Activated T-helper 1 cell treated with Interleukin-2 at 50 U/mL for 16 hours (primary cell): ENCODE data around the gene SRSF12.
"Not testable (repeated sequence)": the region's sequence is repeated elsewhere in the genome, so short reads cannot be mapped to it uniquely, and the experiment has no call there.

ENCODE experiments used
- DNase-seq: peaks from one replicate; pipeline ENCODE4 v3.0.0-alpha.2; 2020; ENCODE audit warnings: low read depth

Gene SRSF12

DNA sequence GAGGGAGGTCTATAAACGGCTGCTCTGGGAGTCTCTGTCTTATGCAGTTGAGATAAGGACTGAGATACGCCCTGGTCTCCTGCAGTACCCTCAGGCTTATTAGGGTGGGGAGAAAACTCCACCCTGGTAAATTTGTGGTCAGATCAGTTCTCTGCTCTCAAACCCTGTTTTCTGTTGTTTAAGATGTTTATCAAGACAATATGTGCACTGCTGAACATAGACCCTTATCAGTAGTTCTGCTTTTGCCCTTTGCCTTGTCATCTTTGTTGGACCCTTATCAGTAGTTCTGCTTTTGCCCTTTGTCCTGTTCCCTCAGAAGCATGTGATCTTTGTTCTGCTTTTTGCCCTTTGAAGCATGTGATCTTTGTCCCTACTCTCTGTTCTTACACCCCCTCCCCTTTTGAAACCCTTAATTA, 10.4 kb upstream of the SRSF12 start:
- not testable (repeated sequence) for DNase-seq

DNA sequence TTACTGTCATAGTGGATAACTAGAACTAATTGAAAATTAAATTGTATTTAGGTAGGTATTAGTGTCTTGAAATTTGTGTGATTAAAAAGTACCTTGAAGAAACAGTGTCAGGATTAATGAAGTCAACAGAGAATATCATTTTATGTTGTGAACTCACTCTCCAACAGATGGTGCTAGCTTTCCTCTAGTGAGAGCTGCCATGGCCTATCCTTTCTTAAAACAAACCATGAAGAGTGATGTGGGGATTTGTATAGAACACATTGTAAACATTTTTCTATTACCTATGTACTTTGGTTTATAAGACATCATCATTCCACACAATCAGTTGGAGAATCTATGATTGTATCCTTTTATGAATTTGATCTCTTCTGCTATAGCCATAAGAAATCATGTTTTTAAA, 4.8 kb upstream of the SRSF12 start:
- no peak for DNase-seq

DNA sequence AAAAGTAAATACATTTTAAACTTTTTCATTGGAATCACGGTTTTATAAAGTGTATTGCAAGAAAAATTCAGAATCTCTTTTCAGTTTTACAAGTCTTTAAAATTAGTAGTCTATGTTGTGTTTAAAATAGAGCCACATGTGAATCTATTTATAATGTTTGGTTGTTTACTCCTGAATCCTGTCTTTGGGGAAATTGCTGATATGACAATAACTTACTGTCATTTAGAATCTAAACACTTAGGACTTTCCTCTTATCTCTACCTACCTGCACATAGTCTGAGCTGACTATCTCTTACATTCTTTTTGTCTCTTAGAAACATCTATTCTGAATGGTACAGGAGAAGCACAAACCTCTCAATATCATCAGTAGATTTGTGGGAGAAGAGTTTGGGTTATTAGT, 4.1 kb upstream of the SRSF12 start:
- no peak for DNase-seq

DNA sequence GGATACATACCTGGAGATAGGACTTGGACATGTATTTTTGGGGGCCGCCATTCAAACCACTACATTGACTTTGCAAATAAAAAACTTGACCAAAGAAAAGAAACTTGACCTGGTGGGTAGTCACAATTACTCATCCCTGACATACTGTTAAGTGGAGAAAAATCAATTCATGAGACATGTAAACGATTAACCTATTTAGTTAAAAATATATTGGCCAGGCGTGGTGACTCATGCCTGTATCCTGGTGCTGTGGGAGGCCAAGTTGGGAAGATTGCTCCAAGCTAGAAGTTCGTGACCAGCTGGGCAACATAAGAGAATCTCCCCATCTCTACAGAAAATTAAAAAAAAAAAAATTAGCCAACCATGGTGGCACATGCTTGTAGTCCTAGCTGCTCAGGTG, 2.5 kb upstream of the SRSF12 start:
- no peak for DNase-seq

DNA sequence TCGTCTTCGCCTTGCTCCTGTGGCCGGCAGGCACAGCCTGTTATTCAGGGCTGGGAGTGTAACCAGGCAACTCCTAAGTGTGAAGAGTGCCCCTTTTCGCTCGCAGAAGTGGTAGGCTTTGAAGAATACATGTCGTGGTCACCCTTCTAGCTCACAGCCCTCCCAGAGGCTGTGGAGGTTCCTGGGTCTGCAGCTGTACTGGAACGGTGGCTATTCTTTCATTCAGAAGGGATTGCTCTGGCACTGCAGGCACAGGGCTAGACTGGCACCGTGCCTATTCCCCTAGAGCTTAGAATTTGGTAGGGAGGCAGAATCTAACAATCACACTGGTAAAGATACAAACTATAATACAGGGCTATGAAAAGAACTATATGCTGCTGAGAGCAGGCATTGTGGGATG, 1.1 kb upstream of the SRSF12 start:
- DNase-seq: no peak

DNA sequence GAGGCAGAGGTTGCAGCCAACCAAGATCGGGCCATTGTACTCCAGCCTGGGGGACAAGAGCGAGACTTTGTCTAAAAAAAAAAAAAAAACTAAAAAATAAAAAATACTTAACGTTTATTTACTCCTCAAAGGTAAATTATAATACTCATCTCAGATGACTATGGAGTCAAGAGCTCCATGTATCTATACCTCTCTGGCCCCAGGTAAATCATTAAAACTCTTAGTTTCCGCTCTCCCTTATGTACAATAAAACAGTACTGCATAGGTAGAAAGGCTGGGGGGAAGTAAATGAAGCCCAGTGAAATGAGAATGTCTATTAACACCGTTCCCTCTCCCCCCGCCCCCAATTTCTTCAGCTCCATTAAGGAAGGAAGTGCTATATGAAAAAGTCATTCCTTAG, 1.2 kb downstream of the SRSF12 start:
- no peak for DNase-seq

DNA sequence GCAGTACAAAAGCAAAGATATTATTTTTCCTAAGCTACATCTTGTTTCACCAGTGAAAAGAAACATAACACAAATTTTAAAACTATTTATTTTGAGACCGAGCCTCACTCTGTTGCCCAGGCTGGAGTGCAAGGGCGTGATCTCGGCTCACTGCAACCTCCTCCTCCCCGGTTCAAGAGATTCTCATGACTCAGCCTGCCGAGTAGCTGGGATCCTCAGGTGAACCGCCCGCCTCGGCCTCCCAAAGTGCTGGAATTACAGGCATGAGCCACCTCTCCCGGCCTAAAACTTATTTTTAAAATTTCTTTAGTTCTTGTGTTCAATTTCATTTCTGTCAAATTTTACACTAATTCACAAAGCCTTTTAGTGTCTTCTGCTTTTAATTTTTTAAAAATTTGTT, 5.9 kb downstream of the SRSF12 start:
- no peak for DNase-seq

DNA sequence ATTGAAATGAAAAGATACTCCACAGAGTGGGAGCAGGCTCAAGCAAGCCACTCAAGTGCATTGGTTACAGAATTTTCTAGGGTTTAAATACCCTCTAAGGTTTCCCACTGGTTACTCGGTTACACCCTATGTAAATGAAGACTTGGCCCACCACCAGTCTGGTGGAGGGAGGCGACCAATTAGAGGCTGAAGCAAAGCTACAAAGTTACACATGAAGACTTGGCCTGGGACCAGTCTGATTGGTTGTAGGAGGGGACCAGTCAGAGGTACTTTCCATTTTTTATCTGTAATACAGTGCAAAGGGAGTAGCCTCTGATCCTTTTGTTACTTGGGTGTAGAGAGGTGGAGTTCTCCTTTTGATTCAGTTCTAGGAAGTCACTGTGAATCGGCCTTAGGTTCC, 7.6 kb downstream of the SRSF12 start:
- DNase-seq: no peak

DNA sequence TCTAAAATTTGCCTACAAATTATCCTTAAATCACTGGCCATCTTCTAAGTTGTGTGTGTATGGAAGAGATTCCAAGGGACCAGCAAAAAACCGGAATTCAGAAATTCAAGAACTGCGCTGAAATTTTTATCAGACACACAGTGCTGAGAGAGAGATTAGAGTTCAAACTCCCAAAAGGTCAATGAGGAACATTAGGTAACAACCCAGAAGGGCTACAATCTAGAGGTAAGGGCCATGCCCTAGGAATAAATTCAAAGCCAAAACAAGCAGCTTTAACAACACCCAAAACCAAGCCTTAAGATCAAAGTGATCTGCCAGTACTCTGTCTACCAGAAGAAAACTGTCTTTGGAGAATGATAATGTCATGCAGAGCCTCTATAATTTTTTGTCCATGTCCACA, 17.8 kb downstream of the SRSF12 start:
- DNase-seq: no peak

DNA sequence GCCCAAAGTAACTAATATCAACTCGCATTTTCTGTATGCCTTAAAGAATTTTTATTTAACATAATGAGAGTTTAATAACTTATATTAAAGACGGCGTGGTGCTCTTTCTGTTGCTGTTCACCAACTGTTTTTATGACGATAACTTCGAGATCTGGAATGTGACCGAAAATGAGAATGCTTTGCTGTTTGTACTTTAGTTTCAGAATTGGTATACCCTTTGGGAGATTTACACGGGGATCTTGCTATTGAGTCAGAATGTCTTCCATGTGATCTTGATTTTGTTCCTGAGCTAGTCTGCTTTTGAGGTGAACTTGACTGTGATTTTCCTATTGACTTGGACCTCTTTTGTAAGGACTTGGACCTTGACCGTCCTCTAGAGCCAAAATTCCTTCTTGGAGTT, 19.4 kb downstream of the SRSF12 start:
- DNase-seq: no peak

DNA sequence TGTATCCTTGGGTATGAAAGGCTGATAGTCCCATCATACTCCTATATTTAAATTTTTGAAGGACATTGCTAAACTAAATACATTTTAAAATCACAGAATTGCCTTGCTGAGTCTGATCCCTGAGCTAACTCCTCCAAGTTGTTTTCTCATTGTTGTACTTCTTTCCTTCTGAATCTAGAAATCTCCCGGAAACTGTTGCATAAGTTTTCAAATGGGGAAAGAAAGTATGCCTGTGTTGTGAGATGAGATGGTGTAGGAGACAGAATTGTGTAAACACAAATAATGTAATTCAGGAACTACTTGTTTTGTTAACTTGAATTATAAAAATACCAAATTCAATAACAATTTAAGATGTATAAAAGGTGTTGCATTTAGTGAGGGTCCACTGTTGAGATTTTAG, 30.0 kb downstream of the SRSF12 start:
- DNase-seq: no peak

DNA sequence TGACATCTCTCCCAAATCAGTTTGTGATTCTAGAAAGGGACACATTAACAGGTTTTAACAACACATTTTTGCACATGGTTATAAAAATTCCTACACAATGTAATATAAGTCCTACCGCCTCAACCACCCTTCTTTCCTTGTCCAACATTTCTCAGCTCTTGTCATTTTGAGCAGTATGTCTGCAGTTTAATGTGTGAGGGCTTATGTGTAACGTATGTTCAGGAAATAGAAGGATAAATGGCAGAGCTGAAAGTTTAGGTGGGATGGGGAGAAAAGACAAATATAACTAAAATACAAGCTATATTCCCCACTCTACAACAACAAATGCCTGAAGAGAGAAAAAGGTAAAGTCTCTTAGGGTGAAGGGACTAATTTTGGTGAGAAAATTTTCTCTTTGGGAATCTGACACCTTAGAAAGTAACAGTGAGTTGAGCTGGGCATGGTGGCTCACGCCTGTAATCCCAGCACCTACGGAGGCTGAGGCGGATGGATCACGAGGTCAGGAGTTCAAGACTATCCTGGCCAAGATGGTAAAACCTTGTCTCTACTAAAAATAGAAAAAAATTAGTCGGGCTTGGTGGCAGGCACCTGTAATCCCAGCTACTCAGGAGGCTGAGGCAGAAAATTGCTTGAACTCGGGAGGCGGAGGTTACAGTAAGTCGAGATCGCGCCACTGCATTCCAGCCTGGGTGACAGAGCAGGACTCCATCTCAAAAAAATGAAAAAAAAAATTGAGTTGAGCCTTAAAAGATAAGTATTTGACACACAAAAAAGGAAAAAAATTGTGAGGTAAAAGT, 32.3 kb downstream of the SRSF12 start:
- no peak for DNase-seq

DNA sequence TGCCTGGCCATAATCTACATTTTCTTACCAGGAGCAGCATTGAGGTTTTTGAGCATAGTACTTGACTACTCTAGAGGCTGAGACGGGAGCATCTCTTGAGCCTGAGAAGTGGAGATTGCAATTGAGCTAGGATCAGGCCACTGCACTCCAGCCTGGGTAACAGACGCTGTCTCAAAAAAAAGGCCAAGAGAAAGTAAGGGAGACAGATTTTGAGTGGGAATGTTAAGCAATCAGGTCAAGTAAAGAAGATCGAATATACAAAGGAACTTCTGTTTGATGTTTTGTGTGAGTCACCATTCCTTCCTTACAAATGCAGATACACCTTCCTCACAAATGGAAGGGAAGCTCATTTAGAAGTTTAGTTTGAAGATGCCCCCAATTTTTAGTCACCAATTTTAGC, 32.9 kb downstream of the SRSF12 start:
- no peak for DNase-seq

DNA sequence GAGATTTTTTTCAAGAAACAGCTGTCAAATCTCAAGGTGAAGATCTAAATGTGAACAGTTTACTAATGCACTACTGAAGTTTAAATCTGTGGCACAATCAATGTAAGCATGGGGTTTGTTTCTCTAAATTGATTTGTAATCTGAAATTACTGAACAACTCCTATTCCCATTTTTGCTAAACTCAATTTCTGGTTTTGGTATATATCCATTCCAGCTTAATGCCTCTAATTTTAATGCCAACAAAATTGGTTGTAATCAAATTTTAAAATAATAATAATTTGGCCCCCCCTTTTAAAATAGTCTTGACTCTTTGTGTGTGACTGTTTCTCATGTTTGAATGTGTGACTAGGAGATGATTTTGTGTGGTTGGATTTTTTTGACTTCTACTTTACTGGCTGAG, 33.3 kb downstream of the SRSF12 start:
- DNase-seq: no peak

DNA sequence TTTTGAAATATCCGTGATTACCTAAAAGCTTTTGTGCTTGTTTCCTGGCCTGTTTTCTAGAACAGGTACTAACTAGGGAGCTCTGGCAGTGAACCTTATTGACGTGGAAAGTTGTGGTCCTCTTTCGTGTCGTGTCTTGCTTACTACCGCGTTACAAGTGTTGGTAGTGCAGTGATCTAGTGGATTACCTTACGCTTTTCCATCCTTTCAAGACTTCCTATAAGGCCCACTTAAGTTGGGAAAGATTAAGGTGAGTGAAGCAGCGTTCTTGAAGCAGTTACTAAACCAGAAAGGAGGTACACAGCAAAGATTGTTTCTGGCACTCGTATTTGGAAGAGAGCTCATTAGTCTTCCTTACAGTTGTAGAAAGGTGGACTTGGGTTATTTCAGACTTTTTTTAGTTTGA, 35.4 kb downstream of the SRSF12 start:
- no peak for DNase-seq

DNA sequence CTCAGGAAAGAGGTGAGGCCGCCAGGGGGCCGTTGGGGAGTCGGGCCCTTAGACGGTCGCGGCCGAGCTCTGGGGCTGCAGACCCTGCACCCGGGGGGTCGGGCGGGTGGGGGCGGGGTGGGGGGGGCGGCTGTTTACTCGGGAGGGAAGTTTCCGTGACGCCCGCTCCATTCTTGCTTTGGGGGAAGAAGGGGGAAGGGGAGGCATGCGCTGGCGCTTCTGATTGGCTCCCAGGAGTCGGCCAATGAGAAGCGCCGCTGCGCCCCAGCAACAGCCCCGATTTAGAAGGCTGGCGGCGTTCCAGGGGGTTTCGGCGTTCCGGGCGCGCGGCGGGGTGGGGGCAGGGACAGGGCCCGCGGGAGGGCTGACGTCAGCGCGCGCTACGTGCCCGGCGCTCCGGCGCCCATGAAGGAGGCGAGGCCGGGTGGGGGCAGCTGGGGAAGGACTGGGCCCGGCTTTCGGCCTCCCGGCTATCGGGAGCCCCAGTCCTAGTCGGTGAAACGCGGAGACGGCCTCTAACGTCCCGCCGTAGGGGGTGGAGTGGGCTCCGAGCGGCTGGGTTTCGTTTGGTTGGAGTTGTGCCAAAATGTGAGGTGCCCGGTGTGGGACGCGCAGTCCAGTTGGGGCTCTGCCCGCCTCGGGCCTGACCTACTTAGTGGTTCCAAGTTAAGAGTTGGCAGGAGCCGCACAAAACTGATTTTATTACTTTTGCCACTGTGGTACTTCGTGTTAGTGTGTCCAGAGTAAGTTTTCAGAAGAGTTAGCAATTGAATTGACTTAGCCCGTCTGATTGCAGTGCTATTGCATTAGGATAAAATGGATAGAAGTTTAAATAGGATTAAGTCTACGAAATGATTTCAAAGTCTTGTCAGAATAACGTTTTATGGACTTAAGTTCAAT, 36.2 kb downstream of the SRSF12 start:
- DNase-seq: peak; percentile 98

DNA sequence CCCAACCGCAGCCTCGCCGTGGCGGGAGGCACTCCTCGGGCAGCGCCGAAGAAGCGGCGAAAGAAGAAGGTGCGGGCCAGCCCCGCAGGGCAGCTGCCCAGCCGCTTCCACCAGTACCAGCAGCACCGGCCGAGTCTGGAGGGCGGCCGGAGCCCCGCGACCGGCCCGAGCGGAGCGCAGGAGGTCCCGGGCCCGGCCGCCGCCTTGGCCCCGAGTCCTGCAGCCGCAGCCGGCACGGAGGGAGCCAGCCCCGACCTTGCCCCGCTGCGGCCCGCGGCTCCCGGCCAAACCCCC, 36.8 kb downstream of the SRSF12 start:
- DNase-seq: no peak

DNA sequence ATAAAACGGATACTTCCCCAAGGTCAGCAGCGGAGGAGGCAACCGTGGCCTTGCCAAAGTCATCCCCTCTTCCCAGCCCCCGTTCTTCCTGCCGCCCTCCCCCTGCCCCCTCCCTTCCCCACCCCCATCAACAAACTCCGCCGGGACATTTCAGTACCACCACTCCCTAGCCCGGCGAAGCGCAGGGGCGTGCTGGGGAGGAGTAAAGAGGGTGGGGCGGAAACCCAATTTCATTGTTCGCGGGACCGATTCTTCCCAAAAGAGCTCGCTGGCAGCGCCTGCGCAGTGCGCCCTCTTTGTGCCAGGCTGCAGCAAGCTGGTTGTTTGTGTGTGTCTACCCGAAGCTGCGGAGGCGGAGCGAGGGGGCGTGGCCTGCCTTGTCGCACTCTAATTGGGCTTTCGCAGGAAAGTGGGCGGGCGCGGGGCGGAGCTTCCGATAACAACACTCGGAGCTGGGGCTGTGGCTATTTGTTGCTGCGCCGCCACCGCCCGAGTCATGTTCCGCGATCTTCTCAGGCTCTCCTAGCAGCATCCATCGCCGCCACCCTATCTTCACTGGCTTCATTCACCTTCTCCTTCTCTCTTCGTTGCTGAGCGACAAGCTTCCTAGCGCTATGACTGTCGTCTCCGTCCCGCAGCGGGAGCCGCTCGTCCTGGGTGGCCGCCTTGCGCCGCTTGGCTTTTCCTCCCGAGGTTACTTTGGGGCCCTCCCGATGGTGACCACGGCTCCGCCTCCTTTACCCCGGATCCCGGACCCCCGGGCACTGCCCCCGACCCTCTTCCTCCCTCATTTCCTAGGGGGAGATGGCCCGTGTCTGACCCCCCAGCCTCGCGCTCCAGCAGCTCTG, 37.4 kb downstream of the SRSF12 start, which contains the start of gene PNRC1:
Gene PNRC1, plus strand, starts transcription at position 471 of the 848 bp plus-strand sequence. Its CDS starts 144 bp downstream, at position 615.
- peak; percentile 100 for DNase-seq

DNA sequence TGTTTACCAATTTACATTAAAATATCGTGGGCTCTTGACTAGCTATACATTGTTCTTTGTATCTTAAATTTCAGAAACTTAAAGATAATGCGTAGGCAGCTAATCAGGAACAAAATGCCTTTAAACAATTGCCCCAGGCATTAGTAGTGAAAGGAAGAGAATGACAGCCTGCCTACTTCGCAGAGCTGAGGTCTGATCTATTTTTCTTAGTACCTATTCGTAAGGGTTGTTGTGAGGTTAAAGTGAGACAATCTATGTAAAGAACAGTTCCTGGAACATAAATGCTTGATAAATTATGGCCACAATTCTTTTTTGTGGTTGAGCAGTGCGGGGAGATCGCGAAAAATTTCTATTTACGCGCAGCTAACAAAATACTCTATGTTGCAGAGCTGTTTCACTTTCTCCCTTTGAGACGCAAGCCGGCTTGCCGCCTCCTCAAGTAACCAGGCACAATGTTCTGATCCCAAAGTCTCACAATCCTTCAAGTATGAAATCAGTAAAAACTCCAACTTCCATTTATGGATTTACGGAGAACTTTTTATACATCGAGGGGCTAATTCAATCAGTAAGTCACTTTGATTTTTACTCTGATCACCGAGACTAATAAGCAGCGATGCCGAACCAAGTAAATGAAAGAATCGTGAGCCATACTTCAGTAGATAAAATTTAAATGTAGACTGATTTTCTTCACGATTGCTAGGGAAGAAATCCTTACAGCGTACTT, 38.2 kb downstream of the SRSF12 start:
- DNase-seq: peak; percentile 44

DNA sequence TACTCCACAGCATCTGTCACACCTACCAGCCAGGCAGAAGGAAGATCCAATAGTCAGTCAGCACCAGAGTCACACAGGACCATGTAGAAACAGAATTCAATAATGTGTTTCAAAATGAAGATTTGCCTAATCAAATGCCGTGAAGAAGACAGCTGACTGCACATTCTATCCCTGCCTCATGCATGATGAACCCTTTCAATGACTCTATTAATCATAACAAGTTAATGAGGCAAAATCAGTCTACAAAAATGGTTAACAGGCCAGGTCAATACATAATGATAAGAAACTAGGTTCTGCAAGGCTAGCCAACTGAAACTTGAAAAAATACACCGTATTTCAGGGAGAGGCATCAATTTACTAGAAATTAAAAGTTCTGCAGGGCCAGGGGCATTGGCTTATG, 44.0 kb downstream of the SRSF12 start:
- DNase-seq: no peak

DNA sequence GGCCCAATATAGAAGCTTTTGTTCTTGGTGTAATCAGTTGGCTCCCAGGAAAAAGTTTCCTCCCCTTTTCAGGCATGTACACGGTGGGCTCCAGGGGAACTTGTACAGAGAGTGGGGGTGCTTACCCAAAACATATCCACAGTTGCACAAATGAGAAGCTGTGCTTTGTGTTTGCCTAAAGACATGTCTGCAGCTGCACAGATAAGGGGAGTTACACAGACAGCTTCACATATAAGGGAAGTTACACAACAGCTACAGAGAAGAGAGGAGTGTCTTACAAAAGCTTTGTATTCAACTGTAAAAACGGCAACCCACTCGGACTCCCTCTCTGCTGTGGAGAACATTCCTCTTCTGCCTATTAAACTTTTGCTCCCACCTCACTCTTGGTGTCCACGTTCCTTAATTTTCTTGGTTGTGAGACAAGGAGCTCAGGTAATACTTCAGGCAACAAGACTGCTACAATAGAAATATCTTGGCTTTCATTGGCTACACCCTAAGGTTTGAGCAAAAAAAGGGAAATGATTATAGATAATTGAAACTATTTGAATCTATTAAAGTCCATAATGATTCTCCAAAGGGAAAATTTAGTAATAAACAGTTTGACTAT, 44.8 kb downstream of the SRSF12 start:
- DNase-seq: no peak
